HG03469 (cell line): ENCODE results near the gene SLC5A1.

Source experiments
- ATAC-seq: cut with Tn5 transposase; IDR thresholded peaks from one replicate; pipeline ENCODE4 v1.9.1; 2021; ENCODE audit warnings: mild to moderate bottlenecking, moderate library complexity, moderate number of reproducible peaks; ENCODE audit not compliant: unreplicated experiment

SLC5A1 gene

GRCh38 chr22:32050678-32051515 lies 7.8 kb downstream of the SLC5A1 start:
- no peak for ATAC-seq

GRCh38 chr22:32052244-32052643 lies 9.2 kb downstream of the SLC5A1 start:
- no peak for ATAC-seq

GRCh38 chr22:32052936-32053791 lies 10.1 kb downstream of the SLC5A1 start:
- no peak for ATAC-seq

GRCh38 chr22:32055069-32055468 lies 12.0 kb downstream of the SLC5A1 start:
- ATAC-seq: no peak

- ATAC-seq: no peak
Measured at GRCh38 chr22:32058656-32059260, 15.7 kb downstream of the SLC5A1 start.

GRCh38 chr22:32059426-32059825 lies 16.4 kb downstream of the SLC5A1 start:
- no peak for ATAC-seq

- ATAC-seq: no peak
Measured at GRCh38 chr22:32063701-32064100, 20.6 kb downstream of the SLC5A1 start.

- no peak for ATAC-seq
Measured at GRCh38 chr22:32066820-32067219, 23.8 kb downstream of the SLC5A1 start.

GRCh38 chr22:32067613-32068012 lies 24.6 kb downstream of the SLC5A1 start:
- ATAC-seq: no peak

- no peak for ATAC-seq
Measured at GRCh38 chr22:32069579-32070372, 26.7 kb downstream of the SLC5A1 start.

- no peak for ATAC-seq
Measured at GRCh38 chr22:32073262-32073661, 30.2 kb downstream of the SLC5A1 start.

GRCh38 chr22:32073823-32074380 lies 30.8 kb downstream of the SLC5A1 start:
- no peak for ATAC-seq

- ATAC-seq: no peak
Measured at GRCh38 chr22:32075997-32076760, 33.1 kb downstream of the SLC5A1 start.

GRCh38 chr22:32076761-32077084 lies 33.7 kb downstream of the SLC5A1 start:
- no peak for ATAC-seq

- no peak for ATAC-seq
Measured at GRCh38 chr22:32077151-32077550, 34.1 kb downstream of the SLC5A1 start.

GRCh38 chr22:32079130-32080089 lies 36.3 kb downstream of the SLC5A1 start:
- ATAC-seq: no peak

GRCh38 chr22:32080904-32081303 lies 37.8 kb downstream of the SLC5A1 start:
- no peak for ATAC-seq

- ATAC-seq: no peak
Measured at GRCh38 chr22:32082331-32082730, 39.3 kb downstream of the SLC5A1 start.

- no peak for ATAC-seq
Measured at GRCh38 chr22:32083000-32083399, 39.9 kb downstream of the SLC5A1 start.
